SU-DHL-6 (cell line): ENCODE measurements around the gene ZDHHC11B.

Source experiments
- EZH2phosphoT487 ChIP-seq: fragments of 200-600 bp; sonication (generic), shearing (Covaris generic); conservative IDR thresholded peaks from 2 replicates; pipeline ENCODE4 v1.6.1; 2018; ENCODE audit warnings: mild to moderate bottlenecking, antibody characterized with exemption, low read length, moderate library complexity, mixed read lengths
- TF ChIP-seq, protein P1 (sequence below): fragments of 200-600 bp; sonication (generic); IDR thresholded peaks from one replicate; pipeline ENCODE4 v1.5.1; 2017; ENCODE audit warnings: antibody characterized with exemption, mild to moderate bottlenecking, low read length, moderate library complexity; ENCODE audit not compliant: insufficient read depth, poor library complexity, severe bottlenecking

DNA sequence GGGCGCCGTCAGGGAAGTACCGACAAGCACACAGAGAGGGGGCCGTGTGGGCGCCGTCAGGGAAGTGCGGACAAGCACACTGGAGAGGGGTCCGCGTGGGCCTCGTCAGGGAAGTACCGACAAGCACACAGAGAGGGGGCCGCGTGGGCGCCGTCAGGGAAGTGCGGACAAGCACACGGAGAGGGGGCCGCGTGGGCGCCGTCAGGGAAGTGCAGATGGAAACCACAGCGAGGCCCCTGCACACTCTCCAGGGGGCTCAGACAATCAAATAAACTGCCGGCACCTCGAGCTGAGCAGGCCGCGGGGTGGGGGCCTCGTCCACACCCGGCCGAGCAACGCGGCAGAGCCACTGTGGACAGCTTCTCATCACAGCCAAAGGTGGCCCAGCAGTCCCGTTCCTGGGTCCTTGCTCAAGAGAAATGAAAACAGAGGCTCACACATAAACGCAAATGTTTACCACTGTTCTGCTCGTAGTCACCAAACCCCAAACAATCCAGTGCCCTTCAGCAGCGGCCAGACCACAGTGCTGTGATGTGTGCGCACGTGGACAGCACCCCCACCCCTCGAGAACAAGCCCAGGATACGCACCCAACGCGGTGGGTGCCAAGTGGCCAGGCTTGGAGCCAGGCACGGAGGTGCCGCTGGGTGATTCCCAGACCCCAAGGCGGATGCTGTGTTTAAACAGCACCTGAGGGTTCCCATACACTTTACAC is 116.1 kb downstream of the ZDHHC11B start:
- TF ChIP-seq, protein P1, sequence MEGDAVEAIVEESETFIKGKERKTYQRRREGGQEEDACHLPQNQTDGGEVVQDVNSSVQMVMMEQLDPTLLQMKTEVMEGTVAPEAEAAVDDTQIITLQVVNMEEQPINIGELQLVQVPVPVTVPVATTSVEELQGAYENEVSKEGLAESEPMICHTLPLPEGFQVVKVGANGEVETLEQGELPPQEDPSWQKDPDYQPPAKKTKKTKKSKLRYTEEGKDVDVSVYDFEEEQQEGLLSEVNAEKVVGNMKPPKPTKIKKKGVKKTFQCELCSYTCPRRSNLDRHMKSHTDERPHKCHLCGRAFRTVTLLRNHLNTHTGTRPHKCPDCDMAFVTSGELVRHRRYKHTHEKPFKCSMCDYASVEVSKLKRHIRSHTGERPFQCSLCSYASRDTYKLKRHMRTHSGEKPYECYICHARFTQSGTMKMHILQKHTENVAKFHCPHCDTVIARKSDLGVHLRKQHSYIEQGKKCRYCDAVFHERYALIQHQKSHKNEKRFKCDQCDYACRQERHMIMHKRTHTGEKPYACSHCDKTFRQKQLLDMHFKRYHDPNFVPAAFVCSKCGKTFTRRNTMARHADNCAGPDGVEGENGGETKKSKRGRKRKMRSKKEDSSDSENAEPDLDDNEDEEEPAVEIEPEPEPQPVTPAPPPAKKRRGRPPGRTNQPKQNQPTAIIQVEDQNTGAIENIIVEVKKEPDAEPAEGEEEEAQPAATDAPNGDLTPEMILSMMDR, result no peak
- no peak for TF ChIP-seq EZH2phosphoT487
